ENCODE measurements around the gene P3H1. TPM values are rescaled to one million over a fixed set of nuclear protein-coding genes. Genes with fewer than 3 reads are reported as not detected.
"Not testable (repeated sequence)": the region's sequence is repeated elsewhere in the genome, so short reads cannot be mapped to it uniquely, and the experiment has no call there.

Gene P3H1
- total and polyA plus RNA-seq, 12 donors, result 5.0 to 31.4 (median 9.0) TPM

DNA sequence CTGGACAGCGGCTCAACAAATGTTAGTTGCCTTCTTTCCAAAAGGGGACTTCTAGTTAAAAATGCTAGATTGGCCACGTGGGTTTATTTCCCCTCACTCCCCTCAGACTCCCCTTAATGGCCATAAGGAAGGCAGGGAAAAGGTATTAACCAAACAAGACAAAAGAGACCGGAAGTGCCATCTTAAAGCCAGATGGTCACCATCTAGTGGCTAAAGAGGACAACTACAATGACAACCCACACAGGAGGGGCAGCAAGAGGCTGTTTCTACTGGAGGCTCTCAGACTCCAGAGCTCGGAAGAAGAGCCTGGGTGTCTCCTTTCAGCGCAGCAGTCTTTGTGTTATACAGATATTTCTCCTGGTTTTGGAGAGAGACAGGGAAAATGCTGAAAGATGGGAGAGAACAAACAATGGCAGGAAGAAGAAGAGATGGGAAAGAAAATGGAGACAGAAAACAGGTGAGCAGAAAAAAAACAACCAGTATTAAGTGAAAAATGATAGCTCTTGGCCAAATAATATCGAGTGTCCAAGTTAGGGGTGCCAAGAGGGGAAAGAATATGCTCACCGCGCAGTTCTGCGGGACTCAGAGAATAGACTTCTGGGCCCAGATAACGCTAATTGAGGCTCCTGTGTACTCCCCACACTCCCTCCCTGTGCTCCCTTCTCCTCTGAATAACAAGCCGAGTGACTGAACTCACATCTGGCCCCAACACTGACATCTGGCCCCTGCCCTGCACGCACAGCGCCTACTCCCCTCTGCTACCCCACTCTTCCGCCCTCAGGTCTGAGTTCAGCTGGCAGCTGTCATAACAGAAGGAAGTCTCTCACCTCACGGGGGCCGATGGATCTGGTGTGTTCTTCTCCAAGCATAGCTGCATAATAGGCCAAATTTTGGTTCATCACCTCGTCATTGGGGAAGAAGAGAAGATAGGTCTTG lies 9.6 kb downstream of the P3H1 start:
- TF ChIP-seq, protein P1, sequence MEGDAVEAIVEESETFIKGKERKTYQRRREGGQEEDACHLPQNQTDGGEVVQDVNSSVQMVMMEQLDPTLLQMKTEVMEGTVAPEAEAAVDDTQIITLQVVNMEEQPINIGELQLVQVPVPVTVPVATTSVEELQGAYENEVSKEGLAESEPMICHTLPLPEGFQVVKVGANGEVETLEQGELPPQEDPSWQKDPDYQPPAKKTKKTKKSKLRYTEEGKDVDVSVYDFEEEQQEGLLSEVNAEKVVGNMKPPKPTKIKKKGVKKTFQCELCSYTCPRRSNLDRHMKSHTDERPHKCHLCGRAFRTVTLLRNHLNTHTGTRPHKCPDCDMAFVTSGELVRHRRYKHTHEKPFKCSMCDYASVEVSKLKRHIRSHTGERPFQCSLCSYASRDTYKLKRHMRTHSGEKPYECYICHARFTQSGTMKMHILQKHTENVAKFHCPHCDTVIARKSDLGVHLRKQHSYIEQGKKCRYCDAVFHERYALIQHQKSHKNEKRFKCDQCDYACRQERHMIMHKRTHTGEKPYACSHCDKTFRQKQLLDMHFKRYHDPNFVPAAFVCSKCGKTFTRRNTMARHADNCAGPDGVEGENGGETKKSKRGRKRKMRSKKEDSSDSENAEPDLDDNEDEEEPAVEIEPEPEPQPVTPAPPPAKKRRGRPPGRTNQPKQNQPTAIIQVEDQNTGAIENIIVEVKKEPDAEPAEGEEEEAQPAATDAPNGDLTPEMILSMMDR (IDR thresholded peaks at IDR 0.05), result peak; percentile 43 to 76 (median 65)
- H3K36me3 ChIP-seq, result peaks cover 0 to 100% (median 59%) of the 10 kb centered on the region in 9 donors
- intact Hi-C loops (cut with DNase I), result loop anchor here in 5 of 10 donors (5.0 to 10.0 kb wide), 5 partner anchors 100 to 602 kb away; partner anchors contain the start of genes FOXJ3 (in 1 of the 5), GUCA2B (in 1 of the 5) and PPIH (in 1 of the 5)
- H3K9me3 ChIP-seq, result no peaks in the 10 kb centered on the region
- no peak overlapping the region for H3K27ac ChIP-seq
- H3K4me1 ChIP-seq, result peaks cover 0 to 10% (median under 1%) of the 10 kb centered on the region in 9 donors
- DNase-seq, result no peak
- H3K27me3 ChIP-seq, result no peaks in the 10 kb centered on the region
- ATAC-seq, result peak in 5 of 8 donors; percentile 46 to 73 (median 66)
- H3K4me3 ChIP-seq, result no peak overlapping the region
- WGBS, 2 donors, result 75 to 78% methylated on average over 17 of the region's 17 CpGs

GRCh38 chr1:42753070-42753469 lies 13.8 kb downstream of the P3H1 start:
- Histone ChIP-seq H3K27ac (no peak overlapping the region), H3K4me3 (no peak overlapping the region), H3K27me3 (no peaks in the 10 kb centered on the region), H3K36me3 (peaks cover 6 to 94% (median 62%) of the 10 kb centered on the region in 9 donors), H3K4me1 (peaks cover 0 to 22% (median 0%) of the 10 kb centered on the region in 9 donors), H3K9me3 (no peaks in the 10 kb centered on the region)
- intact Hi-C loops (cut with DNase I), result loop anchor here in 3 of 10 donors (10.0 kb wide), 3 partner anchors 408 to 598 kb away; partner anchors contain the start of genes FOXJ3 (in 1 of the 3) and GUCA2B (in 1 of the 3)
- DNase-seq (no peak), ATAC-seq (no peak)
- WGBS, 2 donors, result 78 to 85% methylated on average over 1 of the region's 1 CpG
- TF ChIP-seq, protein P1 (IDR thresholded peaks at IDR 0.05), result no peak

DNA sequence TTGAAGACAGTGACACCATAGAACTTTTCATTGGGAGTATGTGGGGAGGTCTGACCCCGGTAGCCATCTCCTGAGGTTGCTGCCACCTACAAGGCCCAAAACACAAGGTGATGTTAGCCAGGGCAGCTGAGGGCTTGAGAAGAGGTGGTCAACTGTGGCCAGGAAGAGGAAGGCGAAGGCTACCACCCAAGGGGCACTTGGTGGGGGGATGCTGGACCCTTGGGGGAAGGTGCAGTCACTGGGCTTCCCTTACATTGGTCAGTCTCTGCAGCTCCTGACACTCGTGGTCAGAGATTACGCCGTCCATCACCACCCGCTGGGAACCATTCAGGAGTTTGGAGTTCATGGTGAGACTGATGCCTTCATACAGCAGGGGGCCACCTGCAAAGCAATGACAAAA lies 14.5 kb downstream of the P3H1 start:
- ATAC-seq (no peak), DNase-seq (no peak)
- Histone ChIP-seq H3K27me3 (no peaks in the 10 kb centered on the region), H3K4me3 (no peak overlapping the region), H3K4me1 (peaks cover 0 to 22% (median 0%) of the 10 kb centered on the region in 9 donors), H3K36me3 (peaks cover 6 to 94% (median 55%) of the 10 kb centered on the region in 9 donors), H3K9me3 (no peaks in the 10 kb centered on the region), H3K27ac (no peak overlapping the region)
- TF ChIP-seq, protein P1 (IDR thresholded peaks at IDR 0.05), result no peak
- 84 to 90% methylated on average over 6 of the region's 6 CpGs for WGBS, 2 donors
- intact Hi-C loops (cut with DNase I), result loop anchor here in 3 of 10 donors (10.0 kb wide), 3 partner anchors 407 to 597 kb away; partner anchors contain the start of genes FOXJ3 (in 1 of the 3) and GUCA2B (in 1 of the 3)

DNA sequence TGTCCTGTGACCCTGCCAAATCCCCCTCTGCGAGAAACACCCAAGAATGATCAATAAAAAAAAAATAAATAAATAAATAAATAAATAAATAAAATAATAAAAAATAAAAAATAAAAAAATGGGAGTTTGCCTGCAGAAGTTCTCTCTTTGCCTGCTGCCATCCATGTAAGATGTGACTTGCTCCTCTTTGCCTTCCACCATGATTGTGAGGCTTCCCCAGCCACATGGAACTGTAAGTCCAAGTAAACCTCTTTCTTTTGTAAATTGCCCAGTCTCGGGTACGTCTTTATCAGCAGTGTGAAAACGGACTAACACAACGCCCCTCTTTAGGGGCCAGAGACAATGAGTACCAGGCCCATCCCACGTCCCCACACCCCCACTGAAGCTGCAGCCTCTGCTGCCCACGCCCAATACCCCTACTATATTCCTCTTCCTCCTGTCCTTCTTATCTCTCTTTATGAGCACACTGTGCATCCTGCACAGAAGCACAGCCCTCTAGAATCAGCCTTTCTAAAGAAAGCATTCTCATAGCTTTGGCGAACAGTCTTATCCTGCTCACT lies 15.2 kb downstream of the P3H1 start:
- WGBS, 2 donors, result 89 to 94% methylated on average over 8 of the region's 8 CpGs
- H3K9me3 ChIP-seq, H3K27me3 ChIP-seq, DNase-seq, H3K4me3 ChIP-seq, ATAC-seq, H3K27ac ChIP-seq: not testable (repeated sequence)
- Histone ChIP-seq H3K36me3 (peaks cover 6 to 94% (median 57%) of the 10 kb centered on the region in 9 donors), H3K4me1 (peaks cover 0 to 16% (median 0%) of the 10 kb centered on the region in 9 donors)
- intact Hi-C loops (cut with DNase I), result loop anchor here in 3 of 10 donors (10.0 kb wide), 3 partner anchors 407 to 597 kb away; partner anchors contain the start of genes FOXJ3 (in 1 of the 3) and GUCA2B (in 1 of the 3)

All from heart right ventricle (tissue), 16 donors.